Stimulated activated CD4-positive, alpha-beta T cell treated with anti-CD3 and anti-CD28 coated beads, TNF-alpha, amount 100 ng/mL, for 4 hours (primary cell): Measurements from ENCODE around the gene BBOF1.

ENCODE experiments used
- DNase-seq, 3 experiments: peaks; one replicate each; pipeline ENCODE4 v3.0.0-alpha.2; 2020; ENCODE audit warnings: low read depth in 3 of 3

Gene BBOF1

DNA sequence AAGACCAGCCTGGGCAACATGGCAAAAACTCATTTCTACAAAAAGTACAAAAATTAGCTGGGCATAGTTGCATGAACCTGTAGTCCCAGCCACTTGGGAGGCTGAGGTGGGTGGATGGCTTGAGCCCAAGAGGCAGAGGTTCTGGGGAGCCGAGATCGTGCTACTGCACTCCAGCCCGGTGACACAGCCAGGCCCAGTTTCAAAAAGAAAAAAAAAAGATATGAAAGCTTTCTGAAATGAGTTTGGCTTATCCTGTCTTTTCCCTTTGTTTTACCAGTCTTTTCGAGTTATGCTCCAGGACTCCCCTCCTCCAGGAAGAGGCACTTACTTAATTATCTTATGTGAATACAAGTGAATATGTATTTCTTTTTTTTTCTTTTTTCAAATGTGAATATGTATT lies 3.2 kb downstream of the BBOF1 start:
- DNase-seq: no peak

DNA sequence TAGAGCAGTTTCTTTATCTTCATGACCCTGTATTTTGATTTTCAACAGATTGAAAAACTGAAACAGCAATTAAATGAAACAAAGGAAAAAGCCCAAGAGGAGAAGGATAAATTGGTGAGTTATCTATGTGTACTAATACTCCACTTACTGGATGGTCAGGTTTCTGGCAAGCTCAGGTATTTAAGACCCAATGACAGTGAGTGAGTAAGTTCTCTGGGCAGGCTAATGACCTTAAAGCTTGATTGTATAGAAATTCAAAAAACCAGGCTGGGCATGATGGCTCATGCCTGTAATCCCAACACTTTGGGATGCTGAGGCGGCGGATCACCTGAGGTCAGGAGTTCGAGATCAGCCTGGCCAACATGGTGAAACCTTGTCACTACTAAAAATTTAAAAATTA lies 10.0 kb downstream of the BBOF1 start:
- DNase-seq: no peak

GRCh38 chr14:74034572-74034971 lies 15.4 kb downstream of the BBOF1 start:
- DNase-seq: no peak

GRCh38 chr14:74035556-74035955 lies 16.4 kb downstream of the BBOF1 start:
- DNase-seq: no peak

DNA sequence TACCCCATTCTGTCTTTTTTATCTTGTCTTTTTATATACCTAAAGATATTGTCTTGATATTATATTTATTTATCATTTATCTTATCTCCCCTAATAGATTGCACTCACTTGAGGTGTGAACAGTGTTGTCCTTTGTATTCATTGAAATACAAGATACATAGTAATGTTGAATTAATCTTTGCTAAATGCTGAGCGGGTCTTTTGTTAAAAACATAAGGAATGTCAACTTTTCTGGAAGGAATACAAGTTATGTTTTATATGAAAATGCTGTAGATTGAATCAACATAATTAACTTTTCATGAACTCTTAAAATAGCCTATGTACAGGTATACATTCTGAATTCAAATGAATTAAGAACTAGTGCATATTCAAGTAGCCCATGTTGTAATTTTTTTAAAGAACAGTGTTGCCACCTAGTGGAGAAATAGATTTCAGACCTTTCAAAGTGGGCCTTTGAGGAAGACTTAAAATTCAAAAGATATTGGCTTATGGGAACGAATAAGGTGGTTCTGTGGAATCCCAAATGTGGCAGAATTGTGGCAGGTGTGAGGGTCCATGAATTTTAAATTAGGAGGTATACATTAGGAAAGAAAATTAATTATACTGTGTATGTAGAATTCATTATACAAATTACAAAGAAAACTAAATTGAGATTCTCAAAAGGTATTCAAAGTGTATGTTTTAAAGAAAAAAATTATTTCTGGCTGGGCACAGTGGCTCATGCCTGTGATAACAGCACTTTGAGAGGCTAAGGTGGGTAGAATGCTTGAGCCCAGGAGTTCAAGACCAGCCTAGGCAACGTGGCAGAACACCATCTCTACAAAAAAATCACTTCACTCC lies 19.1 kb downstream of the BBOF1 start:
- DNase-seq: no peak

GRCh38 chr14:74042296-74042695 lies 23.1 kb downstream of the BBOF1 start:
- DNase-seq: no peak

- no peak for DNase-seq
These were observed 26.4 kb downstream of the BBOF1 start for GRCh38 chr14:74045522-74045921.

- no peak for DNase-seq
These were observed 29.1 kb downstream of the BBOF1 start for GRCh38 chr14:74048281-74048680.

DNA sequence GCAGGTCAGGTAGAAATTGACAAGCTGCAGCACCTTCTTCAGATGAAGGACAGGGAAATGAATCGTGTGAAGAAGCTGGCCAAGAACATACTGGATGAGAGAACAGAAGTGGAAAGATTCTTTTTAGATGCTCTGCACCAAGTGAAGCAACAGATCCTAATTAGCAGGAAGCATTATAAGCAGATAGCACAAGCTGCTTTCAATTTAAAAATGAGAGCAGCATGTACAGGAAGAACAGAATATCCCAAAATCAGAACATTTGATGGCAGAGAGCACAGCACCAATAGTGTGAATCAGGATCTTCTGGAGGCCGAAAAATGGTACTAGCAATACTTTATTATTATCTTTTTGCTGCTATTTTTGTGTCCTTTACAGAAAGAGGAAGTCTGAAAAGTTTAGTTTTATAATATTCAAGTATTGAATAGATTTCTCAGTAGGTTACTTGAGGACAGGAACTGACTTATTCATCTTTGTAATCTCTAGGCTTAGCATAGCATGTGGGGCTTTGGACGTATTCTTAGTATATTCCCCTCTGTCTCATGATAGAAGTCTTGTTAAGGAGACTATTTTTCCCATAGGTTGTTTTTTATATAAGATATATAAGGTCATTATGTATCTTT lies 30.8 kb downstream of the BBOF1 start:
- DNase-seq: no peak

GRCh38 chr14:74062809-74063150 lies 43.6 kb downstream of the BBOF1 start:
- no peak for DNase-seq

GRCh38 chr14:74064426-74064825 lies 45.3 kb downstream of the BBOF1 start:
- DNase-seq: no peak

DNA sequence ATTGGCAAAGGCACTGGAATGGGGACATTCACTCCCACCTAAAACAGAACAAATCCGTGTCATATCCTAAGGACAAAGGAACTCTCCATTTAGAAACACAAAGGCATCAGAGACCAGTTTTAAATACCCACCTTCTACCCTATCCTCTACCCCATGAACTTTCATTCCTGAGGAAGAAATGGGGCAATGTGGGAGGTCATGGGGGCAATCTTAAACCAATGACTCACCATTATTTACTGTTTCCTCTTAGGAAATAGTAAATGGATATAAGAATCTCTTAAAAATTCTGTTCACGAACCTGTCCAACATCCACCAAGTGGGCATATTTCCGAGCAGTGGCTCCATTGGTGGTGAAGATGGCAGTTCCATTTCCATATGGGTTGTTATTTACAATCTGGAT lies 45.7 kb downstream of the BBOF1 start:
- DNase-seq: no peak

DNA sequence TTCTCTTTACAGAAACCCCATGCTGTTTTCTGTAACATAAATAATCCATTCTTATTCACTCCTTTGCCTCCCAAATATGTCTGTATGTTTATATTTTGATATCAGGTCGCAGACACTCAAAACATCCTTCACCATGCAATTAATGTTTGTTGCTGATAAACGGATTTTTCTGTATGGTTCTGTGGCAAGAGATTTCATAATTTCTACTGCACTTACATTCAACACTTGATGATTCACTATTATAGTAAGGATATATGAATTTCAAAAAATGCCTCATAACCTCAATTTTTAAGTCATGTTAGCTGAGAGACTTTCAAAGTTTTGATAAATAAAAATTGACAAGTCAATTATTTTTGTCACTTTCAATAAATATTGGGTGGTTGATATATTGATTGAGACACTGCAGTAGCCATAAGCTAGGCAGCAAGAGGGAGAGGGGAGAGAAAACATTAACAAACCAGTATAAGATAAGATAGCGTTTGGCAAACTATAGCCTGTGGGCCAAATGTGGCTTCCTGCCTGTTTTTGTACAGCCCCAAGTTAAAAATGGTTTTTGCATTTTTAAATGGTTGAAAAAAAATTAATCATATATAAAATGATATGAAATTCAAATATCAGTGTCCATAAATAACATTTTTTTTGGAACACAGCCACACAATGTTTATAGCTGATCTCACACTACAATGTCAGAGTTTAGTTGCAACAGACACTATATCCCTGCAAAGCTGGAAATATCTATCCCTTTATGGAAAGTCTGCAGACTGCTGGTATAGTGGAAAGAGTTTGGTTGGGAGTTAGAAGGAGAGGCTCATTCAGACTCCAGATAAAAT lies 46.8 kb downstream of the BBOF1 start:
- DNase-seq: no peak

- DNase-seq: no peak
These were observed 58.3 kb downstream of the BBOF1 start for GRCh38 chr14:74077401-74077800.

DNA sequence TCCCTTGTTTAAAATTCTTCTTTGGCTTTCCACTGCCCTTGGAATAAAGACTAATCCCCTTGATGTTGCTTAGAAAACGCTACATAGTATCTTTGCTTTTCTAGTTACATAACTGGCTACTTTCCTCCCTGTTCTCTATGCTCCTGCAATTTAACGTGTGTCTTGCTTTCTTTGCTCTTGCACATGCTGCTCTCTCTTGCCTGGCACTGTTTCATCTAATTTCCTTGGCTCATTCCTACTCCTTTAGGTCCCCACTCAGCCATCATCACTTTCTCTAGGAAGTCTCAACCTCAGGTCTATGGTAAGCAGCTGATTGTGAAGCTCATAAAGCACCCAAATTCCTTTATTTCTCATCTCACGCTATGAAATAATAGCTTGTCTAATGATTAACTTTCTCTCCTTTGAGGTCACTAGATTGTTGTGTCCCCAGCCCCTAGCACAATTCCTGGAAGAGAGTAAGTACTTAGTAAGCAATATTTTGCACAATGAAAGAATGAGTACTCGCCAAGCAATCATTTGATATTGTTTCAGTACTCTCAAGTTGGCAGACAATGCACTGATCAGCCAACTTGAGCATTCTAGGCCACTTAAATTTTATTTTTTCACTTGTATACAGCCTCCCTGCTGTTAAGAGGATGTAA lies 61.8 kb downstream of the BBOF1 start:
- no peak for DNase-seq

- no peak for DNase-seq
These were observed 62.3 kb downstream of the BBOF1 start for GRCh38 chr14:74081491-74081890.

DNA sequence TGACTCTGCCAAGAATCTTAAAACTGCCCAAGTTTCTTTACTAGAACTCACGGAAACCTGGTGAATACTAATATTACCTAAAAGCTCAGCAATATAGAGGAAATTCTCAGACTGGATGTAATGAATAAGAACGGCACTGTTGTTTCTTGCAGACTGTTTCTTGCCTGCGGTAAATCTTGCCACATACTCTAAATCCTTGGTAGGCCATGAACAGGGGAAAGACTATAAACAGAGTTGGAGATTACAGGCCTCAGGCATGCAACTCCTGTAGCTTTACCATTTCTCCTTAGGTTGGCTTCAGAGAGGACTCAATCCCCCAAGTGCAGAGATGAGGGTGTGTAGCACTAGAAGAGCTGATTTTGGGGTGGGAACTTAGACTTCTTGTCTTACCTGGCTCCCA lies 64.0 kb downstream of the BBOF1 start:
- no peak for DNase-seq

GRCh38 chr14:74083784-74084276 lies 64.7 kb downstream of the BBOF1 start:
- no peak for DNase-seq

DNA sequence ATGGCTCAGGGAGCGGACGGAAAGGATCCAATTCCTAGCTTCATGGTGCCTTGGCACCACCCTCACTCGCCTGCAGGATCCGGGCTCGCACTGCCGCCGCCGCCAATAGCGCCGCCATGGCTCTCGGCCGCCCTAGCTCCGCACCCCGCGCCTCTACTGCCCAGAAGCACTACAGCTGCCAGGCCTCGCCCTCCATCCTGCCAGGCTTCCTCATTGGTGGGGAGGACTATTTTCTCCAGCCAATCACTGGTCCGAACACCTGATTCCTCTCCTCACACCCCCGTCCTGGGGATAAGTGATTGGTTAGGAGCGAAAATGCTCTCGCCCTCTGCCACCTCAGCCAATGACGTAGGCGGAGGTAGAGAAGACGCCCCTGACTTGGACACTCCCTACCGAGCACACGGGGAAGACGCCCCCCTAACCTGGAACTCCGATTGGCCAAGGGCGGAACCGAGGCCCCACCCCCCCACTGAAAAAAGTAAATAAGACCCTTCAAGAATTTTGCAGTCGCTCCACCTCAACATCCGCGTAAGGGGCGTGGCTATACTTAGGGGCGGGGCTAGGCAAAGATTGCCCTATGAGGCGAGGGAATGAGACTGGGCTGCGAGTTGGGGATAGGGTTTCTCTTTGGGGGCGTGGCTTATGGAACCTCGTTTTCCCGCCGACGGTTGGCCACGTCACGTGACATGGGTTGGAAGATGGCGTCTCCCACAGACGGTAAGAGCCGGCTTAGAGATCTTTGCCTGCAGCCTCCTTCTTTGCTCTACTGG lies 65.3 kb downstream of the BBOF1 start, which contains the start of the genes ALDH6A1 and LIN52:
ALDH6A1 (minus strand) TSS at position 177 of the 770 bp plus-strand sequence; CDS start at position 118, 59 bp downstream.
LIN52 (plus strand) TSS at position 680 of the 770 bp plus-strand sequence; CDS start at position 699, 19 bp downstream.
- peak; percentile 99 to 100 (median 100) for DNase-seq

- DNase-seq: no peak
These were observed 66.0 kb downstream of the BBOF1 start for GRCh38 chr14:74085047-74085637.

GRCh38 chr14:74085828-74086227 lies 66.7 kb downstream of the BBOF1 start:
- DNase-seq: no peak
